Stimulated activated naive CD8-positive, alpha-beta T cell treated with anti-CD3 and anti-CD28 coated beads, Interleukin-15, Interleukin-2, amounts not matched to agents 100 ng/mL and 50 ng/mL, for 24 hours (primary cell): Measurements from ENCODE around the gene CDYL.

Source experiments
- H3K27ac Mint-ChIP-seq: one replicate; pipeline ENCODE4 v1.8.0; 2021; ENCODE audit warnings: mild to moderate bottlenecking, mixed read lengths
- H3K27me3 Mint-ChIP-seq: one replicate; pipeline ENCODE4 v1.8.0; 2021; ENCODE audit warnings: mixed read lengths
- H3K36me3 Mint-ChIP-seq: one replicate; pipeline ENCODE4 v1.8.0; 2021; ENCODE audit warnings: low read depth, mixed read lengths
- H3K4me1 Mint-ChIP-seq: one replicate; pipeline ENCODE4 v1.8.0; 2021; ENCODE audit warnings: low read depth, mixed read lengths
- H3K4me3 Mint-ChIP-seq: one replicate; pipeline ENCODE4 v1.8.0; 2021; ENCODE audit warnings: mild to moderate bottlenecking, mixed read lengths
- H3K9me3 Mint-ChIP-seq: one replicate; pipeline ENCODE4 v1.8.0; 2021; ENCODE audit warnings: mixed read lengths

CDYL gene

GRCh38 chr6:4903121-4903520 is 126.9 kb downstream of the CDYL start:
- H3K4me1 Mint-ChIP-seq, result peaks cover 29% of the 10 kb centered on the region
- no peaks in the 10 kb centered on the region for H3K27me3 Mint-ChIP-seq
- H3K9me3 Mint-ChIP-seq, result peaks cover 5% of the 10 kb centered on the region
- H3K36me3 Mint-ChIP-seq, result peaks cover 29% of the 10 kb centered on the region
- no peak overlapping the region for H3K4me3 Mint-ChIP-seq
- H3K27ac Mint-ChIP-seq, result no peak overlapping the region

GRCh38 chr6:4903751-4904370 is 127.7 kb downstream of the CDYL start:
- peaks cover 5% of the 10 kb centered on the region for H3K9me3 Mint-ChIP-seq
- H3K4me1 Mint-ChIP-seq, result peaks cover 34% of the 10 kb centered on the region
- H3K27me3 Mint-ChIP-seq, result no peaks in the 10 kb centered on the region
- H3K27ac Mint-ChIP-seq, result no peak overlapping the region
- H3K36me3 Mint-ChIP-seq, result peaks cover 24% of the 10 kb centered on the region
- no peak overlapping the region for H3K4me3 Mint-ChIP-seq

GRCh38 chr6:4904461-4905025 is 128.3 kb downstream of the CDYL start:
- peaks cover 35% of the 10 kb centered on the region for H3K4me1 Mint-ChIP-seq
- peaks cover 20% of the 10 kb centered on the region for H3K36me3 Mint-ChIP-seq
- H3K4me3 Mint-ChIP-seq, result no peak overlapping the region
- H3K9me3 Mint-ChIP-seq, result no peaks in the 10 kb centered on the region
- no peak overlapping the region for H3K27ac Mint-ChIP-seq
- H3K27me3 Mint-ChIP-seq, result no peaks in the 10 kb centered on the region

GRCh38 chr6:4905826-4906225 is 129.6 kb downstream of the CDYL start:
- Mint-ChIP-seq H3K27me3 (no peaks in the 10 kb centered on the region), H3K4me3 (peak overlapping the region; percentile 65), H3K4me1 (peaks cover 35% of the 10 kb centered on the region), H3K9me3 (no peaks in the 10 kb centered on the region), H3K27ac (peak overlapping the region; percentile 11), H3K36me3 (peaks cover 23% of the 10 kb centered on the region)

GRCh38 chr6:4906293-4907276 is 130.4 kb downstream of the CDYL start:
- no peaks in the 10 kb centered on the region for H3K9me3 Mint-ChIP-seq
- H3K4me3 Mint-ChIP-seq, result peak overlapping the region; percentile 65
- peaks cover 23% of the 10 kb centered on the region for H3K36me3 Mint-ChIP-seq
- H3K4me1 Mint-ChIP-seq, result peaks cover 35% of the 10 kb centered on the region
- no peaks in the 10 kb centered on the region for H3K27me3 Mint-ChIP-seq
- H3K27ac Mint-ChIP-seq, result peak overlapping the region; percentile 43

- Mint-ChIP-seq H3K27ac (no peak overlapping the region), H3K4me1 (peaks cover 35% of the 10 kb centered on the region), H3K36me3 (peaks cover 19% of the 10 kb centered on the region), H3K9me3 (no peaks in the 10 kb centered on the region), H3K4me3 (no peak overlapping the region), H3K27me3 (no peaks in the 10 kb centered on the region)
These were observed 131.4 kb downstream of the CDYL start for GRCh38 chr6:4907602-4908001.

GRCh38 chr6:4908062-4908461 is 131.9 kb downstream of the CDYL start:
- Mint-ChIP-seq H3K36me3 (peaks cover 15% of the 10 kb centered on the region), H3K4me1 (peaks cover 35% of the 10 kb centered on the region), H3K27me3 (no peaks in the 10 kb centered on the region), H3K27ac (no peak overlapping the region), H3K4me3 (no peak overlapping the region), H3K9me3 (no peaks in the 10 kb centered on the region)

GRCh38 chr6:4909063-4909706 is 133.0 kb downstream of the CDYL start:
- Mint-ChIP-seq H3K4me1 (peaks cover 46% of the 10 kb centered on the region), H3K27me3 (no peaks in the 10 kb centered on the region), H3K36me3 (peaks cover 19% of the 10 kb centered on the region), H3K9me3 (no peaks in the 10 kb centered on the region), H3K27ac (no peak overlapping the region), H3K4me3 (no peak overlapping the region)

GRCh38 chr6:4910037-4910760 is 134.0 kb downstream of the CDYL start:
- no peaks in the 10 kb centered on the region for H3K27me3 Mint-ChIP-seq
- H3K27ac Mint-ChIP-seq, result no peak overlapping the region
- H3K36me3 Mint-ChIP-seq, result peaks cover 19% of the 10 kb centered on the region
- no peak overlapping the region for H3K4me3 Mint-ChIP-seq
- peaks cover 55% of the 10 kb centered on the region for H3K4me1 Mint-ChIP-seq
- H3K9me3 Mint-ChIP-seq, result no peaks in the 10 kb centered on the region

GRCh38 chr6:4912559-4912958 is 136.4 kb downstream of the CDYL start:
- Mint-ChIP-seq H3K9me3 (no peaks in the 10 kb centered on the region), H3K4me3 (no peak overlapping the region), H3K27ac (no peak overlapping the region), H3K4me1 (peaks cover 55% of the 10 kb centered on the region), H3K36me3 (peaks cover 19% of the 10 kb centered on the region), H3K27me3 (no peaks in the 10 kb centered on the region)

- H3K36me3 Mint-ChIP-seq, result peaks cover 18% of the 10 kb centered on the region
- no peak overlapping the region for H3K4me3 Mint-ChIP-seq
- peaks cover 56% of the 10 kb centered on the region for H3K4me1 Mint-ChIP-seq
- no peaks in the 10 kb centered on the region for H3K9me3 Mint-ChIP-seq
- H3K27ac Mint-ChIP-seq, result no peak overlapping the region
- H3K27me3 Mint-ChIP-seq, result no peaks in the 10 kb centered on the region
These were observed 137.7 kb downstream of the CDYL start for GRCh38 chr6:4913705-4914419.

- no peak overlapping the region for H3K4me3 Mint-ChIP-seq
- H3K27me3 Mint-ChIP-seq, result no peaks in the 10 kb centered on the region
- H3K9me3 Mint-ChIP-seq, result no peaks in the 10 kb centered on the region
- H3K36me3 Mint-ChIP-seq, result peaks cover 18% of the 10 kb centered on the region
- peaks cover 58% of the 10 kb centered on the region for H3K4me1 Mint-ChIP-seq
- peak overlapping the region; percentile 63 for H3K27ac Mint-ChIP-seq
These were observed 138.4 kb downstream of the CDYL start for GRCh38 chr6:4914420-4915159.

- Mint-ChIP-seq H3K4me1 (peaks cover 60% of the 10 kb centered on the region), H3K36me3 (peaks cover 10% of the 10 kb centered on the region)
These were observed 140.9 kb downstream of the CDYL start for GRCh38 chr6:4916954-4917561.

More at GRCh38 chr6:4916954-4917561, 140.9 kb downstream of the CDYL start:
- no peak overlapping the region for H3K4me3 Mint-ChIP-seq
- no peaks in the 10 kb centered on the region for H3K9me3 Mint-ChIP-seq
- H3K27me3 Mint-ChIP-seq, result no peaks in the 10 kb centered on the region
- H3K27ac Mint-ChIP-seq, result peak overlapping the region; percentile 28
